GM13976 (cell line): ENCODE measurements around the gene RPLP2.

Experiments
- DNase-seq: peaks from one replicate; pipeline ENCODE4 v3.0.0; 2012; ENCODE audit warnings: low spot score
- in situ Hi-C: fragments of 300-500 bp; cut with MboI; formaldehyde crosslinking; loops from one replicate; pipeline ENCODE4 v1.12.0; 2022; ENCODE audit warnings: low sequenced_read_pairs, mixed read lengths, inconsistent platforms; ENCODE audit not compliant: unreplicated experiment
- TF ChIP-seq, protein P1 (sequence below): IDR thresholded peaks from 2 replicates; pipeline ENCODE4 v1.5.1; 2012; ENCODE audit warnings: borderline replicate concordance, mild to moderate bottlenecking; ENCODE audit not compliant: insufficient read depth; ENCODE audit errors: extremely low read depth, missing control alignments, control extremely low read depth

RPLP2 gene

DNA sequence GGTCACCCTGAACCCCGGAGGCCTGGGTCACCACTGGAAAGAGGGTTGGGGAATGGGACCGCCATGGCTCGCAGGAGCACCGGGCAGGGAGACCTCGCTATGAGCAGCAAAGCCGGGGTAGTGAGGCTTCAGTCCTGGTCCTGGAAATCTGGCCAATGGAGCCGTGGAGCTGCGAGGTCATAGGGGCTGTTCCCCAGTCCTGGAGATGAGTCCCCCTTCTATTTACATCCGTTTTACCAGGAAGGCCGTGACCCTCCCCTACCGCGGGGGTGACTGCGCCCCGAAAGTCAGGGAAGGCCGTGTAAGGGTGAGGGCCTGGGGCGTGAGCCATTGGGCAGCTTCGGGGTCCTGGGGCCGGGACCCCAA, 5.2 kb upstream of the RPLP2 start:
- no peak for DNase-seq
- TF ChIP-seq, protein P1, sequence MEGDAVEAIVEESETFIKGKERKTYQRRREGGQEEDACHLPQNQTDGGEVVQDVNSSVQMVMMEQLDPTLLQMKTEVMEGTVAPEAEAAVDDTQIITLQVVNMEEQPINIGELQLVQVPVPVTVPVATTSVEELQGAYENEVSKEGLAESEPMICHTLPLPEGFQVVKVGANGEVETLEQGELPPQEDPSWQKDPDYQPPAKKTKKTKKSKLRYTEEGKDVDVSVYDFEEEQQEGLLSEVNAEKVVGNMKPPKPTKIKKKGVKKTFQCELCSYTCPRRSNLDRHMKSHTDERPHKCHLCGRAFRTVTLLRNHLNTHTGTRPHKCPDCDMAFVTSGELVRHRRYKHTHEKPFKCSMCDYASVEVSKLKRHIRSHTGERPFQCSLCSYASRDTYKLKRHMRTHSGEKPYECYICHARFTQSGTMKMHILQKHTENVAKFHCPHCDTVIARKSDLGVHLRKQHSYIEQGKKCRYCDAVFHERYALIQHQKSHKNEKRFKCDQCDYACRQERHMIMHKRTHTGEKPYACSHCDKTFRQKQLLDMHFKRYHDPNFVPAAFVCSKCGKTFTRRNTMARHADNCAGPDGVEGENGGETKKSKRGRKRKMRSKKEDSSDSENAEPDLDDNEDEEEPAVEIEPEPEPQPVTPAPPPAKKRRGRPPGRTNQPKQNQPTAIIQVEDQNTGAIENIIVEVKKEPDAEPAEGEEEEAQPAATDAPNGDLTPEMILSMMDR: no peak
- in situ Hi-C loops: no loop called here

DNA sequence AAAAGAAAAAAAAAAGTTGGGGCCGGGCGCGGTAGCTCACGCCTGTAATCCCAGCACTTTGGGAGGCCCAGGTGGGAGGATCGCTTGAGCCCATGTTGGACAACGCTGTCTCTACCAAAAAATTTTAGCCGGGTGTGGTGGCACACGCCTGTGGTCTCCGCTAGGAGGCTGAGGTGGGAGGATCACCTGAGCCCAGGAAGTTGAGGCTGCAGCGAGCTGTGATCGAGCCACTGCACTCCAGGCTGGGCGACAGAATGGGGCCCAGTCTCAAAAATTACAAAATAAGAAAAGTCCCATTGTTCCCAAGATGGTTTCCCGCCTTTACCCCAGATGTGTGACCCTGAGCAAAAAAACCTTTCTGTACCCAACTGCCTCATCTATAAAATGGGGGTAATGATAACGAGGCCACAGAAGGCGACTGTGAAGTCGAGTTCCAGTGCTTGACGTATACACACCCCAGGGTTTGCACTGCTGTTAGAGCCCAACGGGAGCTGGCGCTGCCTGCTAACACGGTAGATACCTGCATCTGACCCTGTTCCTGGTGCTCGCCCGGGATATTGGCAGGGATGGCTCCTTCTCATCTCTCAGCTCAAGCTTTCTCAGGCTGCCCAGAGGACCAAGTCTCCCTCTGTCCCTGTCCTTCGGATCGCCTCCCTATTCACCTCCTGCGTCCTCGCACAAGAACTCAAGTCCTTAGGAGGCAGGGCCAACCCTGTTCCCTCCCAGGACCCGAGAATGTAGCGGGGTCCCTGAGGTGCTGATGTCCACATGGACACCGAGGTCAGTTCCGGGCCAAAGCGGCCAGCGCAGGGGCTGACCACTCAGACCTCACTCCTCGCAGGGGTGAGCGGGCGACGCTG, 1.1 kb upstream of the RPLP2 start:
- TF ChIP-seq, protein P1: no peak
- DNase-seq: no peak
- in situ Hi-C loops: no loop called here

DNA sequence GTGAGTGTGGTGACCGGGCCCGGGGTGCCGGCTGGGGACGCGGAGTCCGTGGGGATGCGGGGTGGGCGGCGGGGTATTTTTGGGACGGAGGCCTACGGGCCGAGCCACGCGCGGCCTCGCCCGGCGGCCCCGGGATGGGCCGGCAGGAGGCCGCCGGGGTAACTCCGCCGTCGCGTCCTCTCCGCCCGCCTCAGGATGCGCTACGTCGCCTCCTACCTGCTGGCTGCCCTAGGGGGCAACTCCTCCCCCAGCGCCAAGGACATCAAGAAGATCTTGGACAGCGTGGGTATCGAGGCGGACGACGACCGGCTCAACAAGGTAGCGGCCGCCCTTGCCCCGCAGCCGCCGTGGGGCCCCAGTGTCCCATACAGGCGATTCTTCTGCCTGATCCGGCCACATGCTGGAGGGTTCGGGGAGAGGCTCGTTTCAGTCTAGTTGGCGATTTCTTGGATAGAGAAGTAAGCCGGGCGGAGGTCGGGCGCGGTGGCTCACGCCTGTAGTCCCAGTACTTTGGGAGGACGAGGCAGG, 337 bp downstream of the RPLP2 start:
- TF ChIP-seq, protein P1: no peak
- no peak for DNase-seq
- in situ Hi-C loops: no loop called here

DNA sequence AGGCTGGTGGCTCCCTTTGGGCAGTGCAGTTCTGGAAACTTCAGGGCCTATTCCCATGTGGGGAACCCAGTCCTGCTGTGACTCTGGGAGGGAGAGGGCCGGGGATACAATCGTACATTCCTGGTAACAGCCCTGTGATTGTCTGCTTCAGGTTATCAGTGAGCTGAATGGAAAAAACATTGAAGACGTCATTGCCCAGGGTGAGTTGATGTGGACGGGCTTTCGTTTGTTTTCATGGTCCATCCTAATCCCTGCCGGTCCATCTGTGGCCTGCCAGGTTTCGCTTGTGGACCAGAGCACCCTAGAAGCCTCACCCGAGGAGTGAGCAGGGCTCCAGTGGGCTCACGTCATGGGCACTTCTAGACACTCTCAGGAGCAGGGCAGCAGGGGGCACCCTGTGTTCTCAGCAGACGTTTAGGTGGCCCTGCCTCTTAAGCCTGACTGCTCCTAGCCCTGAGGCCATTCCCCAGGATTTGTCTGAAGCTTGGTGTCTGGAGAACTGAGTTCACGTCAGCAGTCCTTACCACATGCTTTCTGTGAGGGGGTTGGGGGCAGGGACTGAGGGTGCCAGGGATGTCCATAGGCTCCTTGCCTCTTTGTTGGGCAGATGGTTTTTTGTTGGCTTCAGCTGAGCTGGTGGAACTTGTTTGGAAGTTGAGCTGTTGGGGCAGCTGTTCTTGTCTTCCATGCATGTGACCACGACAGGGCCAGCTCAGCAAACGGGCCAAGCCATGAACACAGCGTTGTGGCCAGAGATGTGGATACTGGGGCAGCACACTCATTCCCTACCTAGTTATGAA, 1.9 kb downstream of the RPLP2 start:
- in situ Hi-C loops: no loop called here
- TF ChIP-seq, protein P1: peak; percentile 13
- no peak for DNase-seq

DNA sequence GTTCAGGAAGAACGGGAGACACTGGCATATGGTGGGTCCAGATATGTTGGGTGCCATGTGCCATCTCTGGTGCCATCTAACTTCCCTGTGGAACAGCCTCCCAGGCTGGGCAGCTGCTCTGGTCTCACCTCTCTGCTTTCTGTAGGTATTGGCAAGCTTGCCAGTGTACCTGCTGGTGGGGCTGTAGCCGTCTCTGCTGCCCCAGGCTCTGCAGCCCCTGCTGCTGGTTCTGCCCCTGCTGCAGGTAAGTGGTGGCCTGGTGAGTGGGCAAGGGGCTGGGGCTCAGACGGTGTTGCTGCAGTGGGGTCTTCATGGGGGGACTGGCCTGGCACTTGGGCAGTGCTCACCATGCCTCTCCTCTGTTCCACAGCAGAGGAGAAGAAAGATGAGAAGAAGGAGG, 2.6 kb downstream of the RPLP2 start:
- DNase-seq: no peak
- TF ChIP-seq, protein P1: no peak
- in situ Hi-C loops: no loop called here

DNA sequence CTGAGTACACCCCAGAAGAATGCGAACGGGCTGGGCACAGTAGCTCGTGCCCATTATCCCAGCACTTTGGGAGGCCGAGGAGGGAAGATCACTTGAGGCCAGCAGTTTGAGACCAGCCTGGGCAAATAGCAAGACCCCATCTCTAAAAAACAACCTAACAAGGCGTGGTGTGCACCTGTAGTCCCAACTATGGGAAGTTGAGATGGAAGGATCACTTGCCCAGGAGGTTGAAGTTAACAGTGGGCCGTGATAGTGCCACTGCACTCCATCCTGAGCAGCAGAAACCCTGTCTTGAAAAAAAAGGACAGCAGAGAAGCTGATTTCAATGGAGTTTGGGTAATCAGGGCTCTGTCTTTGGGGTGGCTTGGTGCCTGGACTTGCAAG, 3.3 kb downstream of the RPLP2 start:
- no peak for DNase-seq
- TF ChIP-seq, protein P1: no peak
- in situ Hi-C loops: no loop called here
